Measurements from ENCODE around the gene LPAR3.

DNA sequence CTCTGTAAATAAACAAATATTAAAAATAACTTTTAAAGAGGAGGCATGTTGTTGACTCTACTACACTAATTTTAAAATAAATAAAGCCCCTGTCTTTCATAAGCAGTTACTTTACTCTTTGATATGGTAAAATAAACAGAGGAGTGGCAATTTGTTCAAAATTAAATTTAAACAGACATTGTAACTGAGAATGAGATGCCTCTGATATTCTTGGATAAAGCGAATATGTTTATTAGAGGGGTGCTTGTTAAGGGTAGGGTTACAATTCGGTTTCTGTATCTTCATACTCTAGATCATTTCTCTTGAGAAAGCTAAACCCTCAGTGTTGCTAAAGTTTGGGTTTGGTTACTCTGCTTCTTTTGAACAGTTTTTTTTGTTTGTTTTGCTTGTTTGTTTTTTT, 19.6 kb downstream of the LPAR3 start:
- TF ChIP-seq, protein P1, sequence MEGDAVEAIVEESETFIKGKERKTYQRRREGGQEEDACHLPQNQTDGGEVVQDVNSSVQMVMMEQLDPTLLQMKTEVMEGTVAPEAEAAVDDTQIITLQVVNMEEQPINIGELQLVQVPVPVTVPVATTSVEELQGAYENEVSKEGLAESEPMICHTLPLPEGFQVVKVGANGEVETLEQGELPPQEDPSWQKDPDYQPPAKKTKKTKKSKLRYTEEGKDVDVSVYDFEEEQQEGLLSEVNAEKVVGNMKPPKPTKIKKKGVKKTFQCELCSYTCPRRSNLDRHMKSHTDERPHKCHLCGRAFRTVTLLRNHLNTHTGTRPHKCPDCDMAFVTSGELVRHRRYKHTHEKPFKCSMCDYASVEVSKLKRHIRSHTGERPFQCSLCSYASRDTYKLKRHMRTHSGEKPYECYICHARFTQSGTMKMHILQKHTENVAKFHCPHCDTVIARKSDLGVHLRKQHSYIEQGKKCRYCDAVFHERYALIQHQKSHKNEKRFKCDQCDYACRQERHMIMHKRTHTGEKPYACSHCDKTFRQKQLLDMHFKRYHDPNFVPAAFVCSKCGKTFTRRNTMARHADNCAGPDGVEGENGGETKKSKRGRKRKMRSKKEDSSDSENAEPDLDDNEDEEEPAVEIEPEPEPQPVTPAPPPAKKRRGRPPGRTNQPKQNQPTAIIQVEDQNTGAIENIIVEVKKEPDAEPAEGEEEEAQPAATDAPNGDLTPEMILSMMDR (tag by site-specific recombination; IDR thresholded peaks at IDR 0.05) = no peak
- TF ChIP-seq, protein P2, sequence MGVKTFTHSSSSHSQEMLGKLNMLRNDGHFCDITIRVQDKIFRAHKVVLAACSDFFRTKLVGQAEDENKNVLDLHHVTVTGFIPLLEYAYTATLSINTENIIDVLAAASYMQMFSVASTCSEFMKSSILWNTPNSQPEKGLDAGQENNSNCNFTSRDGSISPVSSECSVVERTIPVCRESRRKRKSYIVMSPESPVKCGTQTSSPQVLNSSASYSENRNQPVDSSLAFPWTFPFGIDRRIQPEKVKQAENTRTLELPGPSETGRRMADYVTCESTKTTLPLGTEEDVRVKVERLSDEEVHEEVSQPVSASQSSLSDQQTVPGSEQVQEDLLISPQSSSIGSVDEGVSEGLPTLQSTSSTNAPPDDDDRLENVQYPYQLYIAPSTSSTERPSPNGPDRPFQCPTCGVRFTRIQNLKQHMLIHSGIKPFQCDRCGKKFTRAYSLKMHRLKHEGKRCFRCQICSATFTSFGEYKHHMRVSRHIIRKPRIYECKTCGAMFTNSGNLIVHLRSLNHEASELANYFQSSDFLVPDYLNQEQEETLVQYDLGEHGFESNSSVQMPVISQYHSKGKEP (tag by site-specific recombination; IDR thresholded peaks at IDR 0.05) = no peak
- no peak for TF ChIP-seq ZBTB7A (tag by site-specific recombination; IDR thresholded peaks at IDR 0.05; ENCODE audit: low read depth)
- TF ChIP-seq, protein P3, sequence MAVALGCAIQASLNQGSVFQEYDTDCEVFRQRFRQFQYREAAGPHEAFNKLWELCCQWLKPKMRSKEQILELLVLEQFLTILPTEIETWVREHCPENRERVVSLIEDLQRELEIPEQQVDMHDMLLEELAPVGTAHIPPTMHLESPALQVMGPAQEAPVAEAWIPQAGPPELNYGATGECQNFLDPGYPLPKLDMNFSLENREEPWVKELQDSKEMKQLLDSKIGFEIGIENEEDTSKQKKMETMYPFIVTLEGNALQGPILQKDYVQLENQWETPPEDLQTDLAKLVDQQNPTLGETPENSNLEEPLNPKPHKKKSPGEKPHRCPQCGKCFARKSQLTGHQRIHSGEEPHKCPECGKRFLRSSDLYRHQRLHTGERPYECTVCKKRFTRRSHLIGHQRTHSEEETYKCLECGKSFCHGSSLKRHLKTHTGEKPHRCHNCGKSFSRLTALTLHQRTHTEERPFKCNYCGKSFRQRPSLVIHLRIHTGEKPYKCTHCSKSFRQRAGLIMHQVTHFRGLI (tag by site-specific recombination; IDR thresholded peaks at IDR 0.05) = no peak
- no peak for TF ChIP-seq YY1 (tag by site-specific recombination; IDR thresholded peaks at IDR 0.05)
- TF ChIP-seq, protein P4, sequence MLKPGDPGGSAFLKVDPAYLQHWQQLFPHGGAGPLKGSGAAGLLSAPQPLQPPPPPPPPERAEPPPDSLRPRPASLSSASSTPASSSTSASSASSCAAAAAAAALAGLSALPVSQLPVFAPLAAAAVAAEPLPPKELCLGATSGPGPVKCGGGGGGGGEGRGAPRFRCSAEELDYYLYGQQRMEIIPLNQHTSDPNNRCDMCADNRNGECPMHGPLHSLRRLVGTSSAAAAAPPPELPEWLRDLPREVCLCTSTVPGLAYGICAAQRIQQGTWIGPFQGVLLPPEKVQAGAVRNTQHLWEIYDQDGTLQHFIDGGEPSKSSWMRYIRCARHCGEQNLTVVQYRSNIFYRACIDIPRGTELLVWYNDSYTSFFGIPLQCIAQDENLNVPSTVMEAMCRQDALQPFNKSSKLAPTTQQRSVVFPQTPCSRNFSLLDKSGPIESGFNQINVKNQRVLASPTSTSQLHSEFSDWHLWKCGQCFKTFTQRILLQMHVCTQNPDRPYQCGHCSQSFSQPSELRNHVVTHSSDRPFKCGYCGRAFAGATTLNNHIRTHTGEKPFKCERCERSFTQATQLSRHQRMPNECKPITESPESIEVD (tag by site-specific recombination; IDR thresholded peaks at IDR 0.05) = no peak
- TF ChIP-seq, protein P5, sequence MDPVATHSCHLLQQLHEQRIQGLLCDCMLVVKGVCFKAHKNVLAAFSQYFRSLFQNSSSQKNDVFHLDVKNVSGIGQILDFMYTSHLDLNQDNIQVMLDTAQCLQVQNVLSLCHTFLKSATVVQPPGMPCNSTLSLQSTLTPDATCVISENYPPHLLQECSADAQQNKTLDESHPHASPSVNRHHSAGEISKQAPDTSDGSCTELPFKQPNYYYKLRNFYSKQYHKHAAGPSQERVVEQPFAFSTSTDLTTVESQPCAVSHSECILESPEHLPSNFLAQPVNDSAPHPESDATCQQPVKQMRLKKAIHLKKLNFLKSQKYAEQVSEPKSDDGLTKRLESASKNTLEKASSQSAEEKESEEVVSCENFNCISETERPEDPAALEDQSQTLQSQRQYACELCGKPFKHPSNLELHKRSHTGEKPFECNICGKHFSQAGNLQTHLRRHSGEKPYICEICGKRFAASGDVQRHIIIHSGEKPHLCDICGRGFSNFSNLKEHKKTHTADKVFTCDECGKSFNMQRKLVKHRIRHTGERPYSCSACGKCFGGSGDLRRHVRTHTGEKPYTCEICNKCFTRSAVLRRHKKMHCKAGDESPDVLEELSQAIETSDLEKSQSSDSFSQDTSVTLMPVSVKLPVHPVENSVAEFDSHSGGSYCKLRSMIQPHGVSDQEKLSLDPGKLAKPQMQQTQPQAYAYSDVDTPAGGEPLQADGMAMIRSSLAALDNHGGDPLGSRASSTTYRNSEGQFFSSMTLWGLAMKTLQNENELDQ (tag by site-specific recombination; IDR thresholded peaks at IDR 0.05; ENCODE audit: low read depth) = no peak
- TF ChIP-seq, protein P6, sequence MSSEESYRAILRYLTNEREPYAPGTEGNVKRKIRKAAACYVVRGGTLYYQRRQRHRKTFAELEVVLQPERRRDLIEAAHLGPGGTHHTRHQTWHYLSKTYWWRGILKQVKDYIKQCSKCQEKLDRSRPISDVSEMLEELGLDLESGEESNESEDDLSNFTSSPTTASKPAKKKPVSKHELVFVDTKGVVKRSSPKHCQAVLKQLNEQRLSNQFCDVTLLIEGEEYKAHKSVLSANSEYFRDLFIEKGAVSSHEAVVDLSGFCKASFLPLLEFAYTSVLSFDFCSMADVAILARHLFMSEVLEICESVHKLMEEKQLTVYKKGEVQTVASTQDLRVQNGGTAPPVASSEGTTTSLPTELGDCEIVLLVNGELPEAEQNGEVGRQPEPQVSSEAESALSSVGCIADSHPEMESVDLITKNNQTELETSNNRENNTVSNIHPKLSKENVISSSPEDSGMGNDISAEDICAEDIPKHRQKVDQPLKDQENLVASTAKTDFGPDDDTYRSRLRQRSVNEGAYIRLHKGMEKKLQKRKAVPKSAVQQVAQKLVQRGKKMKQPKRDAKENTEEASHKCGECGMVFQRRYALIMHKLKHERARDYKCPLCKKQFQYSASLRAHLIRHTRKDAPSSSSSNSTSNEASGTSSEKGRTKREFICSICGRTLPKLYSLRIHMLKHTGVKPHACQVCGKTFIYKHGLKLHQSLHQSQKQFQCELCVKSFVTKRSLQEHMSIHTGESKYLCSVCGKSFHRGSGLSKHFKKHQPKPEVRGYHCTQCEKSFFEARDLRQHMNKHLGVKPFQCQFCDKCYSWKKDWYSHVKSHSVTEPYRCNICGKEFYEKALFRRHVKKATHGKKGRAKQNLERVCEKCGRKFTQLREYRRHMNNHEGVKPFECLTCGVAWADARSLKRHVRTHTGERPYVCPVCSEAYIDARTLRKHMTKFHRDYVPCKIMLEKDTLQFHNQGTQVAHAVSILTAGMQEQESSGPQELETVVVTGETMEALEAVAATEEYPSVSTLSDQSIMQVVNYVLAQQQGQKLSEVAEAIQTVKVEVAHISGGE (tag by site-specific recombination; conservative IDR thresholded peaks at IDR 0.05; ENCODE audit: low read depth) = no peak
